SJCRH30 (cell line): Measurements from ENCODE around the gene ARAP1. TPM values are rescaled to one million over a fixed set of nuclear protein-coding genes. Genes with fewer than 3 reads are reported as not detected.
A peak's percentile ranks its signal among the peaks of the same experiment; 100 is the strongest.

Experiments used
- DNase-seq, 2 experiments: peaks; one replicate each; pipeline ENCODE4 v3.0.0-alpha.2; 2015 to 2020
- H3K27ac ChIP-seq: fragments of 250-450 bp; sonication (Bioruptor Pico); 2 replicates; pipeline ENCODE4 v1.5.1; 2020; ENCODE audit warnings: mild to moderate bottlenecking, moderate library complexity
- H3K27me3 ChIP-seq: fragments of 250-450 bp; sonication (Bioruptor Pico); 2 replicates; pipeline ENCODE4 v1.5.1; 2020; ENCODE audit warnings: mild to moderate bottlenecking, moderate library complexity
- H3K36me3 ChIP-seq: fragments of 250-450 bp; sonication (Bioruptor Pico); 2 replicates; pipeline ENCODE4 v1.5.1; 2020; ENCODE audit warnings: mild to moderate bottlenecking, moderate library complexity
- H3K4me1 ChIP-seq: fragments of 250-450 bp; sonication (Bioruptor Pico); 2 replicates; pipeline ENCODE4 v1.5.1; 2020; ENCODE audit warnings: mild to moderate bottlenecking, moderate library complexity
- H3K4me3 ChIP-seq: fragments of 250-450 bp; sonication (Bioruptor Pico); 2 replicates; pipeline ENCODE4 v1.5.1; 2020; ENCODE audit warnings: mild to moderate bottlenecking, moderate library complexity
- H3K9me3 ChIP-seq: fragments of 250-450 bp; sonication (Bioruptor Pico); replicated peaks from 2 replicates; pipeline ENCODE4 v1.5.1; 2020; ENCODE audit warnings: mild to moderate bottlenecking, moderate library complexity
- total RNA-seq: library from RNA; depleted of rRNA; stranded (reverse); fragments of >200 nt; shearing (Covaris generic); gene quantifications from 2 replicates; pipeline ENCODE4 v1.2.3, GENCODE V29; 2014; rRNA removed

Gene ARAP1
- total RNA-seq, 1 experiment from 2014 or later: 19.0 TPM

DNA sequence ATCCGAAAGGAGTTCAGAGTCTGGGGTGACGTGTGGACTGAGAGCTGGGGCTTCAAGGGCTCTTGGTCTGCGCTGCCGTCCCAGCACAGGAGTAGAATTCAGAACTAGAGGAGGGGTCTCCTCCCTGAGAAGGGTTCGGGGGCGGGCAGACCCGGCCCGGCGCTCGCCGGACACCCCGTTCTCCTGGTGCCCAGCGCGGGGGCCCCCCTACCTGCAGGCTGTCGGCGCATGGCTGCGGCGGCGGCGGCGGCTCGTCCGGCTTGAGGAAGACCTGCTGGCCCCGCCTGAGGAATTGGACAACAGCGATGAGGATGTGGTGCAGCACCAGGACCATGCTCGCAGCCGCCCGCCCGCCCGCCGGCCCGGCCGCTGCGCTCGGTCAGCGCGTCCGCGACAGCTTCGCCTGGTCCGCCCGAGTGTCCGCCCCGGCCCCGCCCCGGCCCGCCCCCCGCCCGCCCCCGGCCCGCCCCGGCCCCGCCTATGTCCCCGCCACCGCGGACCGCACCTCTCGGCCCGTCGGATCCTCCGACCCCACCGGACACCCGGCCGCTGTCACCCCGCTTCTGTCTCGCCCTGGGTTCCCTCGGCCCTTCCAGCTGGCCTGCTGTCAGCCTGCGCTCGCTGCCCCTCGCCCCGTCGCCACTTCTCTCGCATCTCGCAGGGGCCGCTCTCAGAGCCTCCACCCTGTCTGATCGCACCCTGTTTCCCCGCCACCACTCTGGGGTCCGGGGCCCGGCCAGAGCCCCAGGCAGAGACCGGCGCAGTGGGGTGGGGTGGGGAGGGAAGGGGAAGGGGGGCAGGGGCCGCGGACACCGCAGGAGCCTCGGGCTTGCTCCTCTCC lies 109.9 kb downstream of the ARAP1 start:
- Histone ChIP-seq H3K27me3 (peaks cover 11% of the 10 kb centered on the region; the same call in 1 of the 2 replicates), H3K27ac (no peak overlapping the region), H3K4me1 (no peaks in the 10 kb centered on the region), H3K36me3 (no peaks in the 10 kb centered on the region), H3K9me3 (no peaks in the 10 kb centered on the region), H3K4me3 (peak overlapping the region; percentile 62)
- peak in 1 of 2 experiments; percentile 28 for DNase-seq

DNA sequence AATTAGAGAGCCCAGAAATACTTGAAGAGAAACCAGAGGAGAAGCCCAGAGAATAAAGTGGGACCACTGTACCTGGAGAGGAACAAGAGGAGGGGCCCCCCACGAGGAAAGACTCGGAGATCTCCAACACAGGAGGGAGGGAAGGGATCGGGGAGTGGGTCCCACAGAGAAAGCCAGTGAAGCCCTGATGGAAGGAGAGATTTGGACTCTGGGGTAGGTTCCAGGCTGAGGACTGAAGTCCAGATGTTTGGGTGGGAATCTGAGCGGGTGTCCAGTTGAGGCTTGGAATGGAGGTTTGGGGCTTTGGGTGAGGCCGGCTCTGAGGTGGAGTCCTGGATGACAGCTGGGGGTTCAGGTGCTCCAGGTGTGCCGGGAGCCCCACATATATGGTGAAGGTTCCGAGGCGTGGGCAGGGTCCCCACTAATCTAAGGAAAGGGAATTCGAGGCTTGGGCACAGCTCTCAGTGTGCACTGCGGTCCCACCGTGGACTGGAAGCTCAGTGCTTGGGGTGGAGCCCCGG lies 110.6 kb downstream of the ARAP1 start:
- H3K27ac ChIP-seq: no peak overlapping the region
- no peaks in the 10 kb centered on the region for H3K9me3 ChIP-seq
- H3K27me3 ChIP-seq: peaks cover 11% of the 10 kb centered on the region; the same call in 1 of the 2 replicates
- no peaks in the 10 kb centered on the region for H3K36me3 ChIP-seq
- no peak for DNase-seq
- H3K4me1 ChIP-seq: no peaks in the 10 kb centered on the region
- H3K4me3 ChIP-seq: no peak overlapping the region

DNA sequence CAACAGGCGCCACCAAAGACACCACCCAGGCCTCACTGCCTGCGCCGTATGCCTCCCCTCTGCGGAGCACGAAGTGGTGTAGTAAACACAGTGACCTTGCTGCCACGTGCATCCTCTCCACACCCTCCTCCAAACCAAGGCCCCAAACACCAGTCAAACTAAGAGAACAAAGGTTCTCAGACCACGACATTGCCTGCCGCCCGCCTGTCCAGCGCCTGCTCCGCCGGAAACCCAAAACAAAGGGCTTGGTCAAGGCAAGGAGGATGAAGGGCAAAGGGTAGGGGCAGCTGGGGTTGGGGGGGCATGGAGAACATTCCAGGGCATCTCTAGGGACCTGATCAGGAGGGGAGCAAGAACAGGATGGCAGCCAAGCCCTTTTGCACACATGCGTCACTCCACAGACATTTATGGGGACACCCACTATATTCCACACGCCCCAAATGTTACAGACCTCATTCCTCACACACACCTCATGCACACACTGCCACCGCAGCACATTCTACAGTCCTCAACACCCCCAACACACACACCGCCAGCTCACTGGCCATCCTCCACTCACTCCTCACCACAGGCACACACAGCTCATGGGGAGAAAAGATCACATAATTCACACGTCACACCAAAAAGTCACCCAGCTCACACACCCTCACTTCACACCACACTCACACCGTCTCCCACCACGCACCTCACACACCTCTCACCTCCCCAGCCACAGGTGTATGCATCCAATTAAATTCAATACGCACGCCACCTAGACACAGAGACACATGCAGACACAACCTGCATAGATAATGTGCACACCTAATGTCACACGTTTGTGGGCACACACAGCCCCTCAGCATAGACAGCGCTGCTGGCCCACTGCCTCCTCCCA lies 112.5 kb downstream of the ARAP1 start:
- Histone ChIP-seq H3K27ac (no peak overlapping the region), H3K4me3 (no peak overlapping the region), H3K27me3 (peaks cover 11% of the 10 kb centered on the region; the same call in 1 of the 2 replicates), H3K9me3 (no peaks in the 10 kb centered on the region), H3K36me3 (no peaks in the 10 kb centered on the region), H3K4me1 (no peaks in the 10 kb centered on the region; the same call in 1 of the 2 replicates)
- no peak for DNase-seq

DNA sequence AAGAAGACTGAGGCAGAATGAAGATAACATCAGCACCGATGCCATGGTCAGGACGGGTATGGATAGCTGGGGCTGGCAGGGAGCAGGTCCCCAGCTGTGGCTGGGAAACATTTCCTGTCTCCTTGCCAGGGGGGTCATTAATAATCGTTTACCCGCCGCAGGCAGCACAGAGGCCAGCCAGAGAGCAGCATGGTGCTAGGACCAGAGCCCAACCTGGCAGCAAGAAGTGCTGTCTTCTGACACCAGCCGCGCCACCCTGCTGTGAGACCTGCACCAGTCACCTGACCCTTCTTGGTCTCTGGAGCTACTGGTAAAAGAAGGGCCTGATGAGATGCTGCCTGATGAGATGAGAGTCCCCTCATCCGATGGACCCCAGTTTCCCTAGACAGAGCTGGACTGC lies 114.3 kb downstream of the ARAP1 start:
- H3K36me3 ChIP-seq: no peaks in the 10 kb centered on the region
- H3K4me3 ChIP-seq: no peak overlapping the region
- H3K4me1 ChIP-seq: peaks cover 15% of the 10 kb centered on the region
- H3K27me3 ChIP-seq: peaks cover 11% of the 10 kb centered on the region; the same call in 1 of the 2 replicates
- no peak for DNase-seq
- no peak overlapping the region for H3K27ac ChIP-seq
- no peaks in the 10 kb centered on the region for H3K9me3 ChIP-seq

DNA sequence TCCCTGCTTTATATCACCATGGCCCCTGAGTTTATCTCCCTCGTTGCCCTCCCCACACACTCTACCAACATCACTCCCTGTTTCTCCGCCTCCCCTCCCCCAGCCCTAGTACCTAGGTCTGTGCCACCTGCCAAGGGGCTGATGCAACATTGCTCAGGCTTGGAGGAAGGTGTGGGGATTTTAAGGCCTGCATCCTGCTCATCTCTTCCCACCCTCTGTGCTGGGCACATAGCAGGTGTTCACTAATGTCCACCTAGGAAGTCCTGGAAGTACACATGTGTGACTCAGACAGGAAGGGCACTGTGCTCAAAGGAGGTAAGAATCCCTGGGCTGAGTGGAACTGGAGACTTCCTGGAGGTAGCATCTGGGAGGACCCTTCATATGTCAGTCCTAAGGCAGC lies 115.0 kb downstream of the ARAP1 start:
- no peak for DNase-seq
- H3K27ac ChIP-seq: no peak overlapping the region
- no peaks in the 10 kb centered on the region for H3K9me3 ChIP-seq
- H3K4me1 ChIP-seq: peaks cover 15% of the 10 kb centered on the region
- H3K4me3 ChIP-seq: no peak overlapping the region
- H3K27me3 ChIP-seq: peaks cover 11% of the 10 kb centered on the region; the same call in 1 of the 2 replicates
- no peaks in the 10 kb centered on the region for H3K36me3 ChIP-seq

DNA sequence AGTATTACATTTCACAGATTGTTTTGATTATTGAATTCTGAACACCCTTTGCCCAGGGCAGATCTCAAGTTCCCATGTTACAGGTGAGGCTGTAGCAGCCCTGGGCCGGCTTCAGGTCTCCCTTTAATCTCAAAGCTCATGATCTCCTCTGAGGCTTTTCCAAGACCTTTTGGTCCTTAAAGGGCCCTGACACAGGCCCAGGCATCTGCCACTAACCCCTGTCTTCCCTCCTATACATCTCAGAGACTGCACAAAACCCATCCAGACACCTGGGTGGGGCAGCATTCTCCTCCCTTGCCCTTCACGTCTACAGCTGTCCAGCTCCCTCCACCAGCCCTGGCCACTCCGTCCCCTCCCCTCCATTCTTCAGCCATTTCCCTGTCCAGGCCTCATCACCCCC lies 115.8 kb downstream of the ARAP1 start:
- H3K27me3 ChIP-seq: peaks cover 7% of the 10 kb centered on the region; the same call in 1 of the 2 replicates
- no peak overlapping the region for H3K27ac ChIP-seq
- DNase-seq: no peak
- no peak overlapping the region for H3K4me3 ChIP-seq
- peaks cover 15% of the 10 kb centered on the region for H3K4me1 ChIP-seq
- H3K9me3 ChIP-seq: no peaks in the 10 kb centered on the region
- H3K36me3 ChIP-seq: no peaks in the 10 kb centered on the region

DNA sequence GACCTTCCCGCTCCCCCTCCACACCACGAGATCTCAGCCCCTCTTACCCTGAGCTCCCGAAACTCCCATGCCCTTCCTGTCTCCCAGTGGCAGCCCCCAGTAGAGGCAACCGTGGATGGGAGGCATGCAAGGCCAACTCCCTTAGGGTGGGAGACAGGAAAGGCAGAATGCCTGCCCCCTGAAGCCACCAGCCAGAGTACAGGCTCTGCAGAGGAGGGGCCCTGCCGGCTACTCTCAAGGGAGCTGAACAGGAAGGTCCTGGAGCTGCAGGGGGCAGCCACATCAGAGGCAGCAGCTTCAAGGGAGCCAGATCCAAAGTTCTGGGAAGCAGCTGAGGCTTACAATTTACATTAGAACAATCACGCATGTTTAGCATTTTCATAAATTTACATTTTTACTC lies 116.3 kb downstream of the ARAP1 start:
- Histone ChIP-seq H3K27me3 (peaks cover 2% of the 10 kb centered on the region; the same call in 1 of the 2 replicates), H3K27ac (no peak overlapping the region), H3K36me3 (no peaks in the 10 kb centered on the region), H3K9me3 (no peaks in the 10 kb centered on the region), H3K4me1 (peaks cover 15% of the 10 kb centered on the region), H3K4me3 (no peak overlapping the region)
- DNase-seq: no peak

DNA sequence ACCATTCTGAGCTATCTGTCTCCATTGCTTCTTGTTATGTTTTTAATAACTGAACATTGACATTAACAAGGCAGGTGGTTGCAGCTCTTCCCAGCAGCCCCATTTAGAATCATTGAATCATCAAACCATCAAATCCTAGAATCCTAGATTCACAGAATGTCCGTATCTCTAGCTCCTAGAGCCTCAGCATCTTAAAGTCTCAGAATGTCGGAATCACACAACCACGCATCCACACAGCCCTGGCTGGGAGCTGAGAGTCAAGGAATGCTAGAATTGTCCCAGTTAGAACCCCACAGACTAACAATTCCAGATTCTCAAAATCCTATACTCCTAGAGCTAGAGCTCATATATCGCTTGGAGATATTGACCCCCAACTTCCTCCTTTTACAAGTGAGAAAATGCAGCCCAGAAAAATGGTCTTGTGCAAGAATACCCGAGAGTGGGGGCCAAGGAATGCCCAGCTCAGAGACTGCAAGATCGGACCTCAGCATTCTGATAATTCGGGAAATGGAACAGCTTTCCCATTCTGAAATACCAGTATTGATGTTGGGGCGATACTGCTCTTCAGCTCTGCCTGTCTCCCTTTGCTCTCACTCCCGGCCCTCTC lies 116.8 kb downstream of the ARAP1 start:
- Histone ChIP-seq H3K36me3 (no peaks in the 10 kb centered on the region), H3K4me1 (peaks cover 15% of the 10 kb centered on the region), H3K27ac (no peak overlapping the region), H3K4me3 (no peak overlapping the region), H3K27me3 (no peaks in the 10 kb centered on the region; the same call in 1 of the 2 replicates), H3K9me3 (no peaks in the 10 kb centered on the region)
- DNase-seq: no peak

Other genes starting within 250 kb of the ARAP1 start
- gene PDE2A, start 78.0 kb downstream of the ARAP1 start, total RNA-seq: 0.15 and 0.24 TPM in 2 replicates
- 6.0 and 10.3 TPM in 2 replicates for gene STARD10, start 41.6 kb upstream of the ARAP1 start, total RNA-seq
- gene ATG16L2, start 62.0 kb upstream of the ARAP1 start, total RNA-seq: 2.9 and 6.8 TPM in 2 replicates